HEK293 (cell line): ENCODE measurements around the gene PLXND1.

Experiments used
- CTCF ChIA-PET: fragments of 350-600 bp; formaldehyde crosslinking; extraction: SDS; loops from one replicate; lab custom pipeline; 2021; ENCODE audit warnings: antibody characterized with exemption; lab: Yijun Ruan, JAX
- POLR2A ChIA-PET: fragments of 300-600 bp; formaldehyde crosslinking; extraction: SDS; loops from one replicate; lab custom pipeline; 2020; ENCODE audit warnings: antibody characterized with exemption, inconsistent platforms; lab: Yijun Ruan, JAX
- H3K27ac ChIP-seq: fragments of 200-500 bp; sonication (Bioruptor generic); 2 replicates; pipeline ENCODE4 v1.5.1; 2014; ENCODE audit warnings: low read depth, low read length, control low read depth, inconsistent platforms; ENCODE audit errors: extremely low read depth
- H3K36me3 ChIP-seq, 2 experiments: fragments of 200-500 bp in 1 of 2; sonication (Bioruptor generic) in 1 of 2; 1 replicate in 1 of 2; 2 replicates in 1 of 2; pipeline ENCODE4 v1.5.1; 2014 to 2017; ENCODE audit warnings: inconsistent platforms in 2 of 2, low read length in 2 of 2; ENCODE audit not compliant: control insufficient read depth in 2 of 2, insufficient read depth in 1 of 2
- H3K4me1 ChIP-seq: fragments of 200-500 bp; sonication (Bioruptor generic); 2 replicates; pipeline ENCODE4 v1.5.1; 2014; ENCODE audit warnings: mild to moderate bottlenecking, low read length, inconsistent platforms; ENCODE audit not compliant: control insufficient read depth, insufficient read depth
- H3K4me3 ChIP-seq: 2 replicates; pipeline ENCODE4 v1.5.1; 2011; ENCODE audit warnings: low read depth, mild to moderate bottlenecking, control low read depth, low read length, moderate library complexity
- H3K9me3 ChIP-seq: fragments of 200-500 bp; sonication (Bioruptor generic); 2 replicates; pipeline ENCODE4 v1.5.1; 2014; ENCODE audit warnings: low read depth, low read length, inconsistent platforms; ENCODE audit not compliant: control insufficient read depth, insufficient read depth
- GFI1B ChIP-seq: fragments of 450-650 bp; formaldehyde crosslinking; IDR thresholded peaks from 2 replicates; pipeline ENCODE4 v1.5.1; 2016; ENCODE audit warnings: missing biosample characterization, missing genetic modification characterization
- INSM2 ChIP-seq: fragments of 450-650 bp; formaldehyde crosslinking; IDR thresholded peaks from 2 replicates; pipeline ENCODE4 v1.5.1; 2016; ENCODE audit warnings: missing biosample characterization, missing genetic modification characterization
- KLF9 ChIP-seq: fragments of 450-650 bp; formaldehyde crosslinking; IDR thresholded peaks from 2 replicates; pipeline ENCODE4 v1.5.1; 2016; ENCODE audit warnings: missing biosample characterization, missing genetic modification characterization, low read depth
- SP7 ChIP-seq: fragments of 450-650 bp; formaldehyde crosslinking; IDR thresholded peaks from 2 replicates; pipeline ENCODE4 v1.5.1; 2016; ENCODE audit warnings: missing biosample characterization, missing genetic modification characterization
- TSHZ1 ChIP-seq: fragments of 450-650 bp; formaldehyde crosslinking; IDR thresholded peaks from 2 replicates; pipeline ENCODE4 v1.5.1; 2016; ENCODE audit warnings: missing biosample characterization, missing genetic modification characterization, borderline replicate concordance
- ZBTB21 ChIP-seq: fragments of 450-650 bp; formaldehyde crosslinking; IDR thresholded peaks from 2 replicates; pipeline ENCODE4 v1.5.1; 2017; ENCODE audit warnings: missing biosample characterization, missing genetic modification characterization
- ZIC2 ChIP-seq: fragments of 450-650 bp; formaldehyde crosslinking; IDR thresholded peaks from 2 replicates; pipeline ENCODE4 v1.5.1; 2016; ENCODE audit warnings: missing biosample characterization, missing genetic modification characterization
- ZNF114 ChIP-seq: fragments of 450-650 bp; formaldehyde crosslinking; IDR thresholded peaks from 2 replicates; pipeline ENCODE4 v1.5.0; 2017; ENCODE audit warnings: missing biosample characterization, missing genetic modification characterization
- ZNF121 ChIP-seq: fragments of 450-650 bp; formaldehyde crosslinking; IDR thresholded peaks from 2 replicates; pipeline ENCODE4 v1.5.1; 2016; ENCODE audit warnings: missing biosample characterization, missing genetic modification characterization
- ZNF155 ChIP-seq: fragments of 450-650 bp; formaldehyde crosslinking; IDR thresholded peaks from 2 replicates; pipeline ENCODE4 v1.5.1; 2016; ENCODE audit warnings: missing biosample characterization, missing genetic modification characterization
- ZNF211 ChIP-seq: fragments of 450-650 bp; formaldehyde crosslinking; IDR thresholded peaks from 2 replicates; pipeline ENCODE4 v1.5.1; 2016; ENCODE audit warnings: low read depth, missing biosample characterization, missing genetic modification characterization
- ZNF221 ChIP-seq: fragments of 450-650 bp; formaldehyde crosslinking; IDR thresholded peaks from 2 replicates; pipeline ENCODE4 v1.5.1; 2017; ENCODE audit warnings: missing biosample characterization, missing genetic modification characterization, borderline replicate concordance
- ZNF292 ChIP-seq: fragments of 450-650 bp; formaldehyde crosslinking; IDR thresholded peaks from 2 replicates; pipeline ENCODE4 v1.5.1; 2016; ENCODE audit warnings: low read depth, missing biosample characterization, missing genetic modification characterization, borderline replicate concordance
- ZNF404 ChIP-seq: fragments of 450-650 bp; formaldehyde crosslinking; IDR thresholded peaks from 2 replicates; pipeline ENCODE4 v1.5.1; 2017; ENCODE audit warnings: missing biosample characterization, missing genetic modification characterization
- ZNF501 ChIP-seq: fragments of 450-650 bp; formaldehyde crosslinking; IDR thresholded peaks from 2 replicates; pipeline ENCODE4 v1.5.1; 2016; ENCODE audit warnings: missing biosample characterization, missing genetic modification characterization
- ZNF530 ChIP-seq: fragments of 450-650 bp; formaldehyde crosslinking; IDR thresholded peaks from 2 replicates; pipeline ENCODE4 v1.5.1; 2016; ENCODE audit warnings: low read depth, missing biosample characterization, missing genetic modification characterization
- ZNF626 ChIP-seq: fragments of 450-650 bp; sonication (Bioruptor Pico); formaldehyde crosslinking; IDR thresholded peaks from 2 replicates; pipeline ENCODE4 v1.5.1; 2018; ENCODE audit warnings: missing biosample characterization, missing genetic modification characterization, inconsistent platforms
- ZNF645 ChIP-seq: fragments of 450-650 bp; formaldehyde crosslinking; IDR thresholded peaks from 2 replicates; pipeline ENCODE4; 2016; ENCODE audit warnings: missing biosample characterization, missing genetic modification characterization
- ZNF660 ChIP-seq: fragments of 450-650 bp; IDR thresholded peaks from 2 replicates; pipeline ENCODE4 v1.5.1; 2018; ENCODE audit warnings: missing biosample characterization, mild to moderate bottlenecking, missing genetic modification characterization
- ZNF670 ChIP-seq: fragments of 450-650 bp; formaldehyde crosslinking; IDR thresholded peaks from 2 replicates; pipeline ENCODE4 v1.5.1; 2016; ENCODE audit warnings: missing biosample characterization, missing genetic modification characterization, low read depth
- ZNF776 ChIP-seq: fragments of 450-650 bp; formaldehyde crosslinking; IDR thresholded peaks from 2 replicates; pipeline ENCODE4 v1.5.0; 2017; ENCODE audit warnings: missing biosample characterization, missing genetic modification characterization, borderline replicate concordance
- ZNF830 ChIP-seq: fragments of 450-650 bp; IDR thresholded peaks from 2 replicates; pipeline ENCODE4 v1.5.0; 2018; ENCODE audit warnings: missing biosample characterization, missing genetic modification characterization, low read depth, mild to moderate bottlenecking, moderate library complexity
- ZNF837 ChIP-seq: fragments of 450-650 bp; formaldehyde crosslinking; IDR thresholded peaks from 2 replicates; pipeline ENCODE4 v1.5.1; 2016; ENCODE audit warnings: missing biosample characterization, missing genetic modification characterization
- ZNF843 ChIP-seq: fragments of 450-650 bp; formaldehyde crosslinking; IDR thresholded peaks from 2 replicates; pipeline ENCODE4 v1.5.1; 2016; ENCODE audit warnings: missing biosample characterization, missing genetic modification characterization
- ZSCAN18 ChIP-seq: fragments of 450-650 bp; formaldehyde crosslinking; IDR thresholded peaks from 2 replicates; pipeline ENCODE4 v1.5.1; 2016; ENCODE audit warnings: missing biosample characterization, missing genetic modification characterization
- TF ChIP-seq, protein P1 (sequence below): fragments of 450-650 bp; formaldehyde crosslinking; IDR thresholded peaks from 2 replicates; pipeline ENCODE4 v1.5.1; 2016; ENCODE audit warnings: missing biosample characterization, missing genetic modification characterization

Gene PLXND1

GRCh38 chr3:129514110-129514509, 92.4 kb downstream of the PLXND1 start:
- TF ChIP-seq ZNF626 (tag by site-specific recombination) (no peak), ZNF830 (tag by site-specific recombination) (no peak), ZNF404 (tag by site-specific recombination) (no peak), ZNF114 (tag by site-specific recombination) (no peak), KLF9 (no peak), ZIC2 (tag by site-specific recombination) (no peak), GFI1B (tag by site-specific recombination) (no peak)
- TF ChIP-seq, all 188 proteins: peak for 0
- CTCF ChIA-PET, result no interaction called here
- Histone ChIP-seq H3K9me3 (no peaks in the 10 kb centered on the region), H3K36me3 (peaks cover 0 to 12% of the 10 kb centered on the region in 2 experiments; a peak in 1 of 3 replicates), H3K4me1 (no peaks in the 10 kb centered on the region), H3K27ac (no peak overlapping the region), H3K4me3 (no peak overlapping the region)
- POLR2A ChIA-PET, result no interaction called here

GRCh38 chr3:129513705-129514104, 92.8 kb downstream of the PLXND1 start:
- Histone ChIP-seq H3K4me1 (no peaks in the 10 kb centered on the region), H3K27ac (no peak overlapping the region), H3K36me3 (peaks cover 0 to 12% of the 10 kb centered on the region in 2 experiments; a peak in 1 of 3 replicates), H3K9me3 (no peaks in the 10 kb centered on the region), H3K4me3 (no peak overlapping the region)
- CTCF ChIA-PET, result no interaction called here
- TF ChIP-seq SP7 (tag by site-specific recombination) (no peak), ZNF645 (no peak), ZNF292 (tag by site-specific recombination) (no peak), ZNF211 (no peak), ZNF221 (tag by site-specific recombination) (no peak), TSHZ1 (tag by site-specific recombination) (no peak), ZSCAN18 (no peak), ZNF837 (no peak), ZNF155 (no peak), ZNF670 (no peak), ZNF776 (no peak)
- POLR2A ChIA-PET, result no interaction called here

GRCh38 chr3:129512595-129512994, 93.9 kb downstream of the PLXND1 start:
- Histone ChIP-seq H3K4me3 (no peak overlapping the region), H3K9me3 (no peaks in the 10 kb centered on the region), H3K27ac (no peak overlapping the region), H3K4me1 (no peaks in the 10 kb centered on the region), H3K36me3 (peaks cover 0 to 15% of the 10 kb centered on the region in 2 experiments; a peak in 1 of 3 replicates)
- ChIA-PET POLR2A (no interaction called here), CTCF (no interaction called here)
- no peak for TF ChIP-seq ZBTB21 (tag by site-specific recombination)
- TF ChIP-seq INSM2 (tag by site-specific recombination), result no peak
- TF ChIP-seq ZNF843 (tag by site-specific recombination), result no peak
- TF ChIP-seq ZNF121 (tag by site-specific recombination), result no peak
- TF ChIP-seq ZNF530 (tag by site-specific recombination), result no peak
- TF ChIP-seq, protein P1, sequence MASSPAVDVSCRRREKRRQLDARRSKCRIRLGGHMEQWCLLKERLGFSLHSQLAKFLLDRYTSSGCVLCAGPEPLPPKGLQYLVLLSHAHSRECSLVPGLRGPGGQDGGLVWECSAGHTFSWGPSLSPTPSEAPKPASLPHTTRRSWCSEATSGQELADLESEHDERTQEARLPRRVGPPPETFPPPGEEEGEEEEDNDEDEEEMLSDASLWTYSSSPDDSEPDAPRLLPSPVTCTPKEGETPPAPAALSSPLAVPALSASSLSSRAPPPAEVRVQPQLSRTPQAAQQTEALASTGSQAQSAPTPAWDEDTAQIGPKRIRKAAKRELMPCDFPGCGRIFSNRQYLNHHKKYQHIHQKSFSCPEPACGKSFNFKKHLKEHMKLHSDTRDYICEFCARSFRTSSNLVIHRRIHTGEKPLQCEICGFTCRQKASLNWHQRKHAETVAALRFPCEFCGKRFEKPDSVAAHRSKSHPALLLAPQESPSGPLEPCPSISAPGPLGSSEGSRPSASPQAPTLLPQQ (tag by site-specific recombination), result no peak
- TF ChIP-seq ZNF501 (tag by site-specific recombination), result no peak
- TF ChIP-seq ZNF660 (tag by site-specific recombination), result no peak
